Glutamatergic neuron (in vitro differentiated cells): ENCODE data around the gene ACBD6. TPM values are rescaled to one million over a fixed set of nuclear protein-coding genes. Genes with fewer than 3 reads are reported as not detected.
"Not testable (repeated sequence)": the region's sequence is repeated elsewhere in the genome, so short reads cannot be mapped to it uniquely, and the experiment has no call there.

Source experiments
- DNase-seq: peaks from one replicate; pipeline ENCODE4 v3.0.0; 2022
- H3K27ac Mint-ChIP-seq: one replicate; pipeline ENCODE4 v1.8.0; 2020; ENCODE audit warnings: mild to moderate bottlenecking, mixed read lengths, inconsistent platforms; ENCODE audit not compliant: unreplicated experiment
- H3K27me3 Mint-ChIP-seq: one replicate; pipeline ENCODE4 v1.8.0; 2020; ENCODE audit warnings: mild to moderate bottlenecking, moderate library complexity, mixed read lengths, inconsistent platforms; ENCODE audit not compliant: unreplicated experiment
- H3K36me3 Mint-ChIP-seq: one replicate; pipeline ENCODE4 v1.8.0; 2020; ENCODE audit warnings: mild to moderate bottlenecking, mixed read lengths, inconsistent platforms; ENCODE audit not compliant: unreplicated experiment
- H3K4me1 Mint-ChIP-seq: one replicate; pipeline ENCODE4 v1.8.0; 2020; ENCODE audit warnings: mild to moderate bottlenecking, low read depth, mixed read lengths, inconsistent platforms; ENCODE audit not compliant: unreplicated experiment
- H3K4me3 Mint-ChIP-seq: one replicate; pipeline ENCODE4 v1.8.0; 2020; ENCODE audit warnings: mild to moderate bottlenecking, mixed read lengths, inconsistent platforms; ENCODE audit not compliant: unreplicated experiment
- H3K9me3 Mint-ChIP-seq: one replicate; pipeline ENCODE4 v1.8.0; 2020; ENCODE audit warnings: mild to moderate bottlenecking, moderate library complexity, mixed read lengths, inconsistent platforms; ENCODE audit not compliant: unreplicated experiment
- total RNA-seq: library from RNA; stranded (reverse); fragmentation: NEBNext Ultra II Directional; extraction: Animal tissue kit (Norgen Biotek cat#: 25700); gene quantifications from one replicate; pipeline ENCODE4 v1.2.1, GENCODE V29; 2021; ENCODE audit not compliant: unreplicated experiment
- TF ChIP-seq, protein P1 (sequence below): fragments of 200-600 bp; sonication (generic); IDR thresholded peaks from one replicate; pipeline ENCODE4 v1.5.0; 2021; ENCODE audit not compliant: partially characterized antibody, unreplicated experiment

ACBD6 gene
- total RNA-seq, 1 donor from 2014 or later = 52.9 TPM

GRCh38 chr1:180412583-180412982 lies 89.8 kb downstream of the ACBD6 start:
- Mint-ChIP-seq H3K36me3 (no peaks in the 10 kb centered on the region), H3K27me3 (no peaks in the 10 kb centered on the region), H3K27ac (no peak overlapping the region), H3K9me3 (no peaks in the 10 kb centered on the region), H3K4me1 (no peaks in the 10 kb centered on the region), H3K4me3 (no peak overlapping the region)
- DNase-seq = no peak
- TF ChIP-seq, protein P1, sequence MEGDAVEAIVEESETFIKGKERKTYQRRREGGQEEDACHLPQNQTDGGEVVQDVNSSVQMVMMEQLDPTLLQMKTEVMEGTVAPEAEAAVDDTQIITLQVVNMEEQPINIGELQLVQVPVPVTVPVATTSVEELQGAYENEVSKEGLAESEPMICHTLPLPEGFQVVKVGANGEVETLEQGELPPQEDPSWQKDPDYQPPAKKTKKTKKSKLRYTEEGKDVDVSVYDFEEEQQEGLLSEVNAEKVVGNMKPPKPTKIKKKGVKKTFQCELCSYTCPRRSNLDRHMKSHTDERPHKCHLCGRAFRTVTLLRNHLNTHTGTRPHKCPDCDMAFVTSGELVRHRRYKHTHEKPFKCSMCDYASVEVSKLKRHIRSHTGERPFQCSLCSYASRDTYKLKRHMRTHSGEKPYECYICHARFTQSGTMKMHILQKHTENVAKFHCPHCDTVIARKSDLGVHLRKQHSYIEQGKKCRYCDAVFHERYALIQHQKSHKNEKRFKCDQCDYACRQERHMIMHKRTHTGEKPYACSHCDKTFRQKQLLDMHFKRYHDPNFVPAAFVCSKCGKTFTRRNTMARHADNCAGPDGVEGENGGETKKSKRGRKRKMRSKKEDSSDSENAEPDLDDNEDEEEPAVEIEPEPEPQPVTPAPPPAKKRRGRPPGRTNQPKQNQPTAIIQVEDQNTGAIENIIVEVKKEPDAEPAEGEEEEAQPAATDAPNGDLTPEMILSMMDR = no peak

DNA sequence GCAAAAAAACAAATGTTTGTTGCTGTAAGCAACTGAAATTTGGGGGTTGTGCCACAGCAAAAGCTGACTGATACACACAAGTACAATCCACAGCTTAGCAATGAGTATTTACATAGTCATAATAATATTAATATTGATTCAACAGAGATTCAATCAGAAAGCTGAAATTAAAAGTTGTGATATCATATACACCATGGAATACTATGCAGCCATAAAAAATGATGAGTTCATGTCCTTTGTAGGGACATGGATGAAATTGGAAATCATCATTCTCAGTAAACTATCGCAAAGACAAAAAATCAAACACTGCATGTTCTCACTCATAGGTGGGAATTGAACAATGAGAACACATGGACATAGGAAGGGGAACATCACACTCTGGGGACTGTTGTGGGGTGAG lies 94.2 kb downstream of the ACBD6 start:
- H3K36me3 Mint-ChIP-seq, H3K27me3 Mint-ChIP-seq, H3K4me3 Mint-ChIP-seq, H3K27ac Mint-ChIP-seq, H3K4me1 Mint-ChIP-seq, DNase-seq, H3K9me3 Mint-ChIP-seq: not testable (repeated sequence)

- H3K27ac Mint-ChIP-seq = no peak overlapping the region
- no peaks in the 10 kb centered on the region for H3K9me3 Mint-ChIP-seq
- H3K4me3 Mint-ChIP-seq = no peak overlapping the region
- DNase-seq = no peak
- TF ChIP-seq, protein P1 = no peak
- H3K27me3 Mint-ChIP-seq = no peaks in the 10 kb centered on the region
- no peaks in the 10 kb centered on the region for H3K4me1 Mint-ChIP-seq
- H3K36me3 Mint-ChIP-seq = no peaks in the 10 kb centered on the region
Measured at GRCh38 chr1:180407051-180407450, 95.3 kb downstream of the ACBD6 start.

DNA sequence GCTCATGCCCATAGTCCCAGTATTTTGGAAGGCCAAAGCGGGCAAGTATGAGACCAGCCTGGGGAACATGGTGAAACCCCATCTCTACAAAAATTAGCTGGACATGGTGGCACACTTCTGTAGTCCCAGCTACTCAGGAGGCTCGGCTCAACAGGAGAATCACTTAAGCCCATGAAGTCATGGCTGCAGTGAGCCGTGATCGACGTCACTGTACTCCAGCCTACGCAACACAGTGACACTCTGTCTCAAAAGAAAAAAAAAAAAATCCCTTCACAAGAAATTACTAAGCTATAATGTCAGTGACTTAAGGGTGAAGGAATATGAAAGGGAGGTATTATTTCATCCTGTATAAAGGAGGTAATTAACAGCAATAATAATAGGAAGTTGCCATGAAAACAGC lies 99.8 kb downstream of the ACBD6 start:
- Mint-ChIP-seq H3K36me3 (no peaks in the 10 kb centered on the region), H3K27ac (no peak overlapping the region), H3K27me3 (no peaks in the 10 kb centered on the region), H3K9me3 (no peaks in the 10 kb centered on the region), H3K4me1 (no peaks in the 10 kb centered on the region), H3K4me3 (no peak overlapping the region)
- TF ChIP-seq, protein P1 = no peak
- no peak for DNase-seq

GRCh38 chr1:180402001-180402400 lies 100.4 kb downstream of the ACBD6 start:
- Mint-ChIP-seq H3K36me3 (no peaks in the 10 kb centered on the region), H3K4me1 (no peaks in the 10 kb centered on the region), H3K27ac (no peak overlapping the region), H3K9me3 (no peaks in the 10 kb centered on the region), H3K27me3 (no peaks in the 10 kb centered on the region), H3K4me3 (no peak overlapping the region)
- TF ChIP-seq, protein P1 = no peak
- no peak for DNase-seq

DNA sequence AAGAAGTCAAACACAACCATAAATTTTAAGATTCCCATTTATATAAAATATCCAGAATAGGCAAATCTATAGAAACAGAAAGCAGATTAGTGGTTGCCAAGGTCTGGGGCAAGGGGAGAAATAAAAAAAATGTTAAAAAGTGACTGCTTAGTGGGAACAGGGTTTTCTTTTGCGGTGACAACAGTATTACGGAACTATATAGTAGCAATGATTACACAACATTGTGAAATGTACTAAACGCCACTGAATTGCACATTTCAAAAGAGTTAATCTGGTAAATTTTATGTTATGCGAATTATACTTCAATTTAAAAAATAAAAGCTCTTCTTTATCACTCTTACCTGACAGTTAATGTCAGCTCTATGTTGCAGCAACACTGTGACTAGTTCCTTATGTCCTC lies 105.2 kb downstream of the ACBD6 start:
- TF ChIP-seq, protein P1 = no peak
- Mint-ChIP-seq H3K4me3 (no peak overlapping the region), H3K9me3 (peaks cover 2% of the 10 kb centered on the region), H3K36me3 (peaks cover 18% of the 10 kb centered on the region), H3K27ac (no peak overlapping the region), H3K4me1 (no peaks in the 10 kb centered on the region), H3K27me3 (no peaks in the 10 kb centered on the region)
- DNase-seq = no peak
